ENCODE data around the gene CARNS1.

CARNS1 gene

DNA sequence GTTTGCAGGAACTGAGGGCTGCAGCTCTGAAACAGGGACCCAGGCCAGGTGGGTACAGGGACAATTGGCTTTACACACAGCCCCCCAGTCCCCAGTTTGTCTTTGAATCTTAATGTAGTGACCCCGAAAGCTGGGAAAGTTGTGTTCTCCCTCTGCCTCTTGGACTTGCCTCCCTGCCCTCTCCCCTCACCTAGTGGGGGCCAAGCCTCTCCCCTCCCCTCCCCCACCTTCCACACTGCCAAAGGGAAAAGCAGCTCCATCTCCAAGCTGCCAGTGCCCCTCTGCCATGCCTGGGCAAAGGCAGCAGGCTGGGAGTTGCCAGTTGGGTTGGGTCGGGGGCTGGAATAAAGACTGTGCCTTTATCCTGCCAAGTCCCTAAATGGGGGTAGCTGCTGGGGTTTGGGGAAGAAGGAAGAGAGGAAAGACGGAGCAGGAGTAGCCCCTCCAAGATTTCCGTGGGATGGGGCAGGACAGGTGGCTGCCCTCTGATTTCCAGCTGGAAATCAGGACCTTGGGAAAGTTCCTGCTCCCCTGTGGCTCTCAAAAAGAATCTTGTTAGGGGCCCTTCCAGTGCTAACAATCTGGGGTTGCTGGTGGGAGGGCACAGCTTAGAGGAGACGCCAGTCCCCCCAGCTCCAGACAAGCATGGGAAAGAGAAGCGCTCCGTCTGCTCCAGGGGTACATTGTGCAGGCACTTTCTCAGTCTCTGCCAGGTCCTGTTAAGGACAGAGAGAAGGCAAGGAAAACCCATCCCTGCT is 39.2 kb upstream of the CARNS1 start:
- no peak for DNase-seq

DNA sequence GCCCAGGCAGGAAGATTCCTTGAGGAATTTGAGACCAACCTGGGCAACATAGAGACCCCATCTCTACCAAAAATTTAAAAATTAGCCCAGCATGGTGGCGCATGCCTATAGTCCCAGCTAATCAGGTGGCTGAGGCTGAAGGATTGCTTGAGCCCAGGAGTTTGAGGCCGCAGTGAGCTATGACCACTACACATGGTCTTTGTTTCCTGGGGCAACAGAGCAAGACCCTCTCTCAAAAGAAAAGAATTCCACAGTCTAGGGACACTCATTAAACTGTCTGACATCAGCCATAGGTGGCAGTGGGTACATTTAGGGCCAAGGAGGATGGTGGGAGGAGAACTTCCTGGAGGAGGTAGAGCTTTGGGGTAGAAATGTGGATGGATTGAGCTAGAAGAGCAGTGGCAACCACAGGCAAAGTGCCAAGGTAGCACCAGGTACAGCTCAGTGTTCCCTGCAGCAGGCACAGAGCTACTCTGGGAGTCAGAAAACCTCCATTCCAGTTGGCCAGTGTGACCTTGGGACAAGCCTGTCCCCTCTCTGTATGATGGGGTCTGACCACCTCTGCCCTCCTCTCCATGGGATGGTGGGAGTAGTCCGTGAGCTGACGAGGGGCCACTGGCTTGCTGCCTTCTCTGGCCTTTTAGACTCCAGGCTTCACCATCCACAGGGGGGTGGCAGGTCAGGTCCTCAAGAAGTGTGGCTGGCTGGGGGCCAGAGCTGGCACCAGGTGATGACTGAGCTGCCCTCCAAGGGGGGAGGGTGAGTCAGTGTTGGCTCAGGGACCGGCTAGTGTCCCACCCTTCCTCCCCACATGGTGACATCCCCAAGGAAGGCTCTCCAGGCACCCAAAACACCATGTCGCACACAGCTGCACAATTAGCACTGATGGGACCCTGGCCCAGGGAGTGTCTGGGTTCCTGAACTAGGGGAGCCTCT is 38.3 kb upstream of the CARNS1 start:
- no peak for DNase-seq

DNA sequence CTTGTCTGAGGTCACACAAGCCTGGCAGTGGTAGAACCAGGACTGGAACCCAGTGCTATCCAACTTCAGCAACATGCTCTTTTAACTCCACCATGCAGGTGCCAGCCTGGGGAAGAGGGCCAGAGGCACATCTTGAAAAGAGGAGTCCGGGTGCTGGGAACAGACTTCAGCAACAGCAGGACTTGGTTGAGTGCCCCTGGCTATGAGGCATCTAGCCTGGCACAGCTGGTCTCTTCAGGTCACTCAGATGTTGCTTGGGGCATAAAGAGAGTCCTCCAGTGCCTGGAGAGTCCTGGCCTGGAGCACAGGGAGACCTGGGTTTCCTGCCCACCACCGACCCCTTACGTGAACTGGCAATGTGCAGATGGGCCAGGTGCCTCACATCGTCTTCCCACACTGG is 36.9 kb upstream of the CARNS1 start:
- no peak for DNase-seq

DNA sequence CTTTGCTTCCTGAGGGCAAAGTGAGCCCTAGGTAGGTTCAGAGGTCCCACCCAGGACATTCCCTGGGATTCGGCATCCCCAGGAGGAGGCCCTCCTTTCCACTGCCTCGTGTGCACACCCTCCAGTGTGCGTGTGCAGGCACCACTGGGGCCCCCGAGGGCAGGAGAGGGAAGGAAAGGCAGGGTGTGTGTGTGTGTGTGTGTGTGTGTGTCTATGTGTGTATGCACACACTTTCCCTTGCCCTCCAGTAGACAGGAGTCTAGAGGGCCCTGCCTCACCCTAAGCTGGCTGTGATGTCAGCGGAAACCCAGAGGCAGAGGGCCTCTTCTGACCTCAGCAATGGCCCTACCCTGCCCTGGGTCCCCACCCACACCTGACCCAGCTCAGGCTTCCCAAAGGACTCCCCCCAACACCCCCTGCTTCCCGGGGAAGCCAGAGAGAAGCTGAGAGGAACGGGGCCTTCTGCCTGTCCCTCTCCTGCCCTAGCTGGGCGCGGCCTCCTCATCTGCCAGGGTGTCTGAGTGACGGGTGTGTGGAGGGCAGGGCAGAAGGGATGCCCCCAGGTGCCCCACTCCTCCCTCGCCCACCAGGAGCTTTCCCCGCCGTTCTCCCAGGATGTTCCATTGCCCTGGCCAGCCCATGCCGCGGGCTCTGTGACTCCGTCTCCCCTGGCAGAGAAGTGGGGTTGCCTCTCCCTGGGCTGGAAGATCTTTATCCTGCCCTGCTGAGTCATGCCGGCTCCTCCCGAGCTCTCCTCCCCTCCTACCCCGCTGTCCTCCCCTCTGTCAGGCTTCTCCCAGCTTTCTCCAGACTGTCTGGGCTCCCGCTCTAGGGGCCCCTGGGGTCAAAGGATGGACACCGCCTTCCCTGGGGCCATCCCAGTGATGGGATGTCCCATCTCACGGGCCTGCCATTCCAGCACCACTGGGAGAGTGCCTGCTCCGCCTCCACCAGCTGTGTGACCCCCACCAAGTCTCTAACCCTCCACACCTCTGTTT is 36.1 kb upstream of the CARNS1 start:
- DNase-seq: no peak

DNA sequence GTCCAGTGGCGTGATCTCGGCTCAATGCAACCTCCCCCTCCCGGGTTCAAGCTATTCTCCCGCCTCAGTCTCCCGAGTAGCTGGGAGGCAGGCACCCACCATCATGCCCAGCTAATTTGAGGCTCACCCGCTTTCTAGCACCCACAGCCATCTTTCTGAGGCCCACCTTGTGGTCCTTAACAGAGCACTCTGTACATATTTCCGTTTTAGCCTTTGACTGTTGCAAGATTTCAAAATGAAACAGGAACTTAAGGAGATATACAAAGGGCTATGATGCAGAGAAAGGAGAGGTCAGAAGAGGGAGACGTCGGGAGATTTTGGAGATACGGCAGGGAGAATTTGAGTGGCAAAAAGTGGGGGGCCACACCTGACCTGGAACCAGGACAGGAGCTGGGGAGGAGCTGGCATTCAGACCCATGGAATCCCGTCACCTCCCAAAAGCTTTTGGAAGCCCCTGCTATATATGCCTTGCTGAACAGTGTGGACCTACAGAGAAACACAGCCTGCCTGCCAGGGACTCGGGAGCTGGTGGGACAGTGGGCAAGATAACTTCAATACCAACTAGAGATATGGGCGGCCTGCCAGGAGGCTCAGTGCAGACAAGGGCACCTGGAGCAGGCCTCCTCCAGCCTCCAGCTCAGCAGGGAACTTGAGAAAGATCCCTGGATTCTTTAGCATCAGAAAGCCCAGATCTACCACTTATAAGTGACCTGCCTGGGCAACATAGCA is 34.1 kb upstream of the CARNS1 start:
- DNase-seq: no peak

DNA sequence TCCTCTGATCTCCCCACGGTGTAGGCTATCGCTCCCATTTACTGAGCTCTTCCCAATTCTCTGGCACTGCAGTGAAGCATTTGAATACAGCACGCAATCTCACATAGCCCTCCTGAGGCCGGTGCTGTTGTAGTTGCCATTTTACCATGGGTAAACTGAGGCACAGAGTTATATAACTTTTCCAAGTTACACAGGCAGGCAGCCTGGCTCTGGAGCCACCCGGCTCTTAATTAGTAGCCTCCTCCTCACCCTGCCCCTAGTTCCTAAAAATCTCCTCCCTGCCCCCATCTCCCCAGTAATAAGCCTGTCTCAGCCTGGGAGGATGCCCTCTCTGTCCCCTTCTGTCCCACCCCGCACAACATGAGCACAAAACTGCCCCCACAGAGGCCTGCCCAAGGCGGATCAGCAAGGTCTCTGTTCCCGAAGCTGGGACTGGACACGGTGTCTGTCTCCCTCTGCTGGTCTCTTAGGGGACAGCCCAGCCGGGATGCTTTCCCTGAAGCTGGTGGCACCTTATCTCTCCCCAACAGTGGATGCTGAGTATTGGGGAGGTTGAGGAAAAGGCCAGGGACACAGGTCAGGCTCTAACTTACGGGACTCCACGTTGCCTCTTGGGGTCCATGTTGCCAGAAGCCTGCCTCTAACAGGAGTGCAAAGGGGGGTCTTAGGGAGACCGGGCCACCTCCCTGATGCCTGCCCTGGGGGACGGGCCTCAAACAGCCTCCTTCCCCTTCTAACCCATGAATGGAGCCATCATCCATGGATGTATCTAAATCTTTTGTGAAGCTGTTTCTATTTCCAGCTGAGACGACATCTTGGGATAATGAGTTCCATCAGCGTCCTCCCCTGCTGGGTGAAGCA is 33.0 kb upstream of the CARNS1 start:
- peak; percentile 83 for DNase-seq

DNA sequence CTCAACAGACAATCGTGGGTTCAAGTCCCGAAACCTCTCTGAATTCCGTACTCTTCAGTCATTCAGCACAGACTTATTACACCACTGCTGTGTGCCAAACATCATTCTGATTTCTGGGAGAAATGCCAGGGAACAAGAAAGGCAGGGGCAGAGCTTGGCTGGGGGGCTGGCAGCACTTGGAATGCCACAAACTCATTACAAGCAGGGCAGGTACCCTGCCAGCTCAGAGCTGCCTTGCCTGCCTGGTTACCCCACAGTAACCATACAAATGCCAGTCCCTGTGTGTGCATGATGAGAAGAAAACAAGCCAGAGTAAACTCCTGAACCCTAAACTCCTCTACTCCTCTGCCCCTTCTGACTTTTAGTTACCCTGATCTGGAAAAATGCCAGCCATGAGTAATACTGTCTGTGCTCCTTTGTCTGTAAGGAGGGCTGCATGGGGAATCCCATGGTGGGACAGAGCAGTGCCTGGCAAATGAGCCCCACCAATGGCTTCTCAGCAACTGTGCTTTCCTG is 30.6 kb upstream of the CARNS1 start:
- no peak for DNase-seq

DNA sequence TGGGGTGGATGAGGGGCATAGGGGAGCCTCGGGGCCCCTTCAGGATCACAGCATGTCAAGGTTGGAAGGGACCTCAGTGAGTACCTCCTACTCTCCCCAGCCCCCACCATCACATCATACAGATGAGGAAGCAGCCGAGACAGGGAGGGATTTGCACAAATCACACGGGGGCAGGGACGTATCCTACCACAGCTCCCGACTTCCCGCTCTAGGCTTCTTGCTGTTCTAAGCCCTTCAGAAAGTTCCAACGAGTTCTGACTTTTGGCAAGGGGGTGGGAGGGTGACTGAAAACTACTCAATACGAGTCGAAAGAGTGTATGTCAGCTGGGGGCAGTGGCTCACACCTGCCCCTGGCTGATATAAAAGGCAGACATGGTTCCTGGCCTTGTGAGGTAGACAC is 28.4 kb upstream of the CARNS1 start:
- no peak for DNase-seq

DNA sequence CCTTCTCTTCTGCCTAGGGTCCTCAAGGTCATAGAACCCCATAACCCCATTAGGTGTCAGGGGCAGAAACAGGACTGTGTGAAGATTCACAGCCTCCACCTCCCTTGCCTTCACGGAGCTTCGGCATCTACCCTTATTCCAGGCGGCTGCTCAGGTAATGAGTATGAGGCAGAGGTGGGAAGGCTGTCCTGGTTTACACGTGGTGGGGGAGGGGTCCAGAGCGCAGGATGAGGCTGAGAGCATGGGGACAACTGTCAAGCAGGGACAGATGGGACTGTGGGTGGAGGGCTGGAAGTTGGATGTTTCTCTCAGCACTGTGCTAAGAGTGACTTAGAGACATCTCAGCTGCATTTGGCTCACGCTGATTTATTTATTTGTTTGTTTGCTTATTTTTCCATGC is 28.0 kb upstream of the CARNS1 start:
- no peak for DNase-seq

DNA sequence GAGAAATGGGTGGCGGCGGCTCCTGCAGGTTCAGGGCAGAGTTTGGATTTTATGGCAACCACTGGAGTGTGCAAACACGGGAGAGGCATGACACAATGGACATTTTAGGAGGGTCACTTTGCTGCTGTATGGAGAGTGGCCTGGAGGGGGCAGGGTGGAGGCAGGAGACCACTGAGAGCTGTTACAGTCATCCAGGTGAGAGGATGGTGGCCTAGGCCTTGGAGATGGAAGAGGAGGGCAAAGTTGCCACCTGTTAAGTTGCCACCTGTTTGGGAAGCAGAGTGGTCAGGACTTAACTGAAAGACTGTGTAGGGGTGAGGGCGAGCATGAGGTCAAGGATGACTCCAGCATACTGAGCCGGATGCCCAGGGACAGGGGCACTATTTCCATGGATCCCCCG is 26.0 kb upstream of the CARNS1 start:
- DNase-seq: peak; percentile 59

DNA sequence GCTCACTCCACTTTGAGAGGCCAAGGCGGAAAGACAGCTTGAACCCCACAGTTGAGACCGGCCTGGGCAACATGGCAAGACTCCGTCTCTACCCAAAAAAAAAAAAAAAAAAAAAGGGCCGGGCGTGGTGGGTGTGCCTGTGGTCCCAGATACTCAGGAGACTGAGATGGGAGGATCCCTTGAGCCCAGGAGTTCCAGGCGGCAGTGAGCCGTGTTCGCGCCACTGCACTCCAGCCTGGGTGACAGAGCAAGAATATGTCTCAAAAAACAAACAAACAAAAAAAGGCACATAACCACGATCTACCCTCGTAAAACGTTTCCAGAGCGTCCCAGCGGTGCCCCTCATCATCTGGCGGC is 24.6 kb upstream of the CARNS1 start:
- DNase-seq: no peak

DNA sequence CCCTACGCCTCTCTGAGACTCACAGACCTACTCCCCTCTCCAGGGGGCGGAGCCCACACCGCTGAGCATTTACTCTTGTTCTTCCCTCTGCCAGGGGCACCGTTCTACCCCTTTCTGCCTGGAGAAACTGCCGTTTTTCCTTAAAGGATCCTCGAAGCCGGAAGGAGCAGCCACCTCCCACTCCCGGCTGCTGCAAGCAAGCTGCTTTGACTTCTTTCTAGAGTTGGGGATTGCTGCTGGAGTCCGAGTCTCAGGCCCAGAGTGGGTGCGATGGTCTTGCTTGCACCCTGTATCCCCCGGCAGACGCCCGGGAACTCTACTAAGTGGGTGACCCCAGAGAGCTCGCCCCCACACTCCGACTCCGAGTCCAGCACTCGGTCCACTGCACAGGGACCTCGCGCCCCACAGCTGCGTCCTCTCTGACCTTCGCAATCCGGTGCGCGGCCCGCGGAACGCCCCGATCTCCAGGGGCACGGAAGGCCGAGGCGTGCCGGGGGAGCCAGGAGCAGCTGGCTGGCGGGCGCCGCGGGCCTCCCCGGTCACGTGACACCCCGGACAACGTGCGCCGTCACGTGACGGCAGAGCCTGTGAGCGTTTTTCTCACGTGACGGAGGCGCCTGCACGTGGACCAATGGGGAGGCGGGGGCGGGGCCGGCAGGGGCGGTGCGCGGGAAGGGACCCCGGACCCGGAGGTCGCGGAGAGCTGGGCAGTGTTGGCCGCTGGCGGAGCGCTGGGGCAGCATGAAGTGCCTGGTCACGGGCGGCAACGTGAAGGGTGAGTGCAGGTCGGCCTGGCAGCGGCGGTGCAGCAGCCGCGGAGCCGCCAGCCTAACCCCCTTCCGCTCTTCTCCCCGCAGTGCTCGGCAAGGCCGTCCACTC is 23.9 kb upstream of the CARNS1 start, which contains the start of gene RAD9A:
Gene RAD9A, plus strand, starts transcription at position 683 of the 879 bp plus-strand sequence. Its CDS starts 59 bp downstream, at position 742.
- peak; percentile 89 for DNase-seq

DNA sequence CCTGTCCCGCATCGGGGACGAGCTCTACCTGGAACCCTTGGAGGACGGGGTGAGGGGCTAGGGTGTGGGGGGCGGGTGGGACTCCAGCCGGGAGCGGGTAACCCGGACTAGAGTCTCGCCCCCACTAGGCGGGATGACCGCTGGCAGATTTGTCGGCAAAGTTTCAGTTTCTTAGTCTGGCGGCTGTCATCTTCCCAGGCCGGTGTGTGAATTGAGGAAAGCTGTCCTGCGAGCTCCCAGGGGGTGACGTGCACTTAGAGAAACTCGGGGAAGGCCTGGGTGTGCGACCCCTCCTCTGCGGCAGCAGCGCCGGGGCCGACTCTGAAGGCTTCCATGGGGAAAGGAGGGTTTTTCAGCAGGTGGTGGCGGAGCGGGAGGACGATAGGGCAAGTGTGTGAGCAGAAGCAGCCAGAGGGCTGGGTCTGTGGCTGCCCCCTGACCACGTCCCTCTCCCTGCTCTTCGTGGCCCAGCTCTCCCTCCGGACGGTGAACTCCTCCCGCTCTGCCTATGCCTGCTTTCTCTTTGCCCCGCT is 23.2 kb upstream of the CARNS1 start:
- no peak for DNase-seq

DNA sequence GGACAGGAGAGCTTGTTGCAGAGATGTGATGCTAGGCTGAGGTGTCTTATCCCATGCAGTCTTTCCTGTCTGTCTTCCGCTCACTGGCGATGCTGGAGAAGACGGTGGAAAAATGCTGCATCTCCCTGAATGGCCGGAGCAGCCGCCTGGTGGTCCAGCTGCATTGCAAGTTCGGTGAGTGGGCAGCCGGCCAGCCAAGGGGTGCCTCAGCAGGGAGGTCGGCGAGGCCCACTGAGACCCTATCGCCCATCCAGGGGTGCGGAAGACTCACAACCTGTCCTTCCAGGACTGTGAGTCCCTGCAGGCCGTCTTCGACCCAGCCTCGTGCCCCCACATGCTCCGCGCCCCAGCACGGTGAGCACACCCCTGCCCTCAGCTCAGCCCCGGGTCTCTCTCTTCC is 22.0 kb upstream of the CARNS1 start:
- no peak for DNase-seq

DNA sequence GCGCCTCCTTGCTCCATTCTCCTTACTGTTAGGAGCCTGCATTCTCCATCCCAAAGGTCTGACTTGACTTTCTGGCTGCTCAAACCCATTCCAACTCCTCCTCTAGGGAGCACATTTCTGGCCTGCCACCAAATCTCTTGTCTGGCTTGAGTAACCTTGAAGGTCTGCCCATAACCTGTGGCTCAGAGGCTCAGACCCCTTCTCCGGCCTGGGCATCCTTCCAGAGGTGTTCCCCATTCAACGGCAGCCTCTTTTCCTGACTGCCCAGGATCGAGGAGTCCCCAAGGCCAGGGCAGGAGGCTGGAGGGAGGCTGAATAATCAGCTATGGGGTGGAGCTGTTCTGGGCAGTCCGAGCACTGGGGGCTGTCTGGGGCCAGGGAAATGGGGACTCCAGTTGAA is 21.5 kb upstream of the CARNS1 start:
- DNase-seq: no peak

DNA sequence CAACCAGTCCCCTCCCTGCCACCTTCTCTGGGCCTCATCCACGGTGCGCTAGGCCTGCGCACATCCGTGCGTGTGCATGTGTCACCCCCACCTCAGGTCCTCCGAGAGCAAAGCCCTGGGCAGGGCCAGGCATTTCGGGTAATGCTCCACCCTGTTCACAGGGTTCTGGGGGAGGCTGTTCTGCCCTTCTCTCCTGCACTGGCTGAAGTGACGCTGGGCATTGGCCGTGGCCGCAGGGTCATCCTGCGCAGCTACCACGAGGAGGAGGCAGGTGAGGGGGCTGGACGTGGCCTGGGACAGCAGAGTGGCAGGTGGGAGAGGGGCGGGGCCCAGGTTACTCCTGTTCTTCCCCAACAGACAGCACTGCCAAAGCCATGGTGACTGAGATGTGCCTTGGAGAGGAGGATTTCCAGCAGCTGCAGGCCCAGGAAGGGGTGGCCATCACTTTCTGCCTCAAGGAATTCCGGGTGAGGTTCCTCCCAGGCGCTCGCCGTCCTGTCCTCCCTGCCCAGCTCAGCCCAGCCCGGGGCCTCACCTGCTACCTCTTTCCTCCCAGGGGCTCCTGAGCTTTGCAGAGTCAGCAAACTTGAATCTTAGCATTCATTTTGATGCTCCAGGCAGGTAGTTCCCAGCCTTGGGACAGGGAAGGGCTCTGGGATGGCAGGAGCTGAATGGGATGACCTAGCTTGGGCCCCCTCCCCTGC is 19.8 kb upstream of the CARNS1 start:
- no peak for DNase-seq

DNA sequence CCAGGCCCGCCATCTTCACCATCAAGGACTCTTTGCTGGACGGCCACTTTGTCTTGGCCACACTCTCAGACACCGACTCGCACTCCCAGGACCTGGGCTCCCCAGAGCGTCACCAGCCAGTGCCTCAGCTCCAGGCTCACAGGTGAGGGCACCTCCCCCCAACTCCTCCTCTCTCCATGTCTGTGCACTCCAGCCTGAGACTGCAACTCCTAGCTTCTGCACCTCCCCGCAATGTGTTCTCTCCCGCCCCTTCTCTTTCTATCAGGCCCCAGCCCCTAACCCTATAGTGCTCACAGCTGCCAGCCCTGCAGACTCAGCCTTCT is 19.3 kb upstream of the CARNS1 start:
- DNase-seq: no peak

DNA sequence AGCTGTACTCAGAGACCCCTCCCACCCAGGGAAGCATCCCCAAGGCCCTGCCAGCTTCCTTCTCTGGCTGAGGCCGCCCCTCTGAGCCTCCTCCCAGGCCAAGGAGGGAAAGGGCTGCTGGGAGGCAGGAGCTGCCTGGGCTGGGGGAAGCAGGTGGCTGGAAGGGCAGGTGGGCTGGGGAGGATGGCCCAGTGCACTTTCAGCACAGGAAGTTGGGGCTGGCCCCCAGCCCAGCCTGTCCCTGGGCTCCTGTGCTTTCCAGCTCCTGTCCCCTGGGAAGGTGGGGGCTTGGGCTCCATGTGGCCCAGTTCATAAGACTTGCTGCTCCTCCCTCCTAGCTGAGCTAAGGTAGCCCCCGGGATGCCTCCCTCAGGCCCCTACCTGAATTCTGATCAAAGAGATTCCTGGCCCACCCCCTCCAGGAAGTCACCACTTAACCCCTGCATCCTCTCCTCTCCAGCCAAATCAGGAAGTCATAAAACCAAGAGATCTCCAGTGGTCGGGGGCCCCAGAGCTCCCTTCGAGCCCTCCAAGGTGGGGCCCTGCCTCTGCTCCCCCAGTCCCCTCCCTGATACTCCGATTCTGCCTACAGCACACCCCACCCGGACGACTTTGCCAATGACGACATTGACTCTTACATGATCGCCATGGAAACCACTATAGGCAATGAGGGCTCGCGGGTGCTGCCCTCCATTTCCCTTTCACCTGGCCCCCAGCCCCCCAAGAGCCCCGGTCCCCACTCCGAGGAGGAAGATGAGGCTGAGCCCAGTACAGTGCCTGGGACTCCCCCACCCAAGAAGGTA is 18.7 kb upstream of the CARNS1 start:
- no peak for DNase-seq
